ENCODE results near the gene RGS17.

The RGS17 gene

GRCh38 chr6:153059757-153060156 lies 71.3 kb downstream of the RGS17 start:
- Histone ChIP-seq H3K36me3 (no peaks in the 10 kb centered on the region), H3K4me3 (ENCODE audit: low read depth, low read length) (no peak overlapping the region), H3K27ac (no peak overlapping the region), H3K9me3 (ENCODE audit: severe bottlenecking) (peaks cover 6% of the 10 kb centered on the region), H3K27me3 (ENCODE audit: insufficient read depth, low read depth, severe bottlenecking) (no peaks in the 10 kb centered on the region)
- TF ChIP-seq CTCF (IDR thresholded peaks at IDR 0.05; ENCODE audit: low read depth, low read length): no peak
- DNase-seq: no peak

- Histone ChIP-seq H3K27ac (no peak overlapping the region), H3K36me3 (no peaks in the 10 kb centered on the region), H3K27me3 (ENCODE audit: insufficient read depth, low read depth, severe bottlenecking) (no peaks in the 10 kb centered on the region), H3K4me3 (ENCODE audit: low read depth, low read length) (no peak overlapping the region), H3K9me3 (ENCODE audit: severe bottlenecking) (peaks cover 6% of the 10 kb centered on the region)
- no peak for TF ChIP-seq CTCF (IDR thresholded peaks at IDR 0.05; ENCODE audit: low read depth, low read length)
- DNase-seq: no peak
Observed at GRCh38 chr6:153059311-153059710, 71.8 kb downstream of the RGS17 start.

DNA sequence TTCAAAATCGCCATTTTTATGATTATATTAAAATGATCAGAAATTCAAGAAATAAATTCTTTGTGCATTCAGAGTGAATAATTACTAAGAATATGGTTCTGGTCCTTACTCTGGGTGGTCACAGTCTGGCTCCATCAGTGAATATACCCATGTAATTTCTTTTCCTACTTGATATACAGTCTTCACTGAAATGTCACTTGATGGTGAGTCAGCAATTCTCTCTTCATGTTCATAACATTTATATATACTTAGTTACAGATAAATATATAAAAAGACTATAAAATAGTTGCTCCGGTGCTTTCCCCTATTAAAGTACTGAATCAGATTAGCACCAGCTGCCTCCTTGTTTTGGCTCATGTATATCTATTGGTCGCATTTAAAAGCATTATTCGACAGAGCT lies 72.2 kb downstream of the RGS17 start:
- DNase-seq: no peak
- peaks cover 6% of the 10 kb centered on the region for H3K9me3 ChIP-seq (ENCODE audit: severe bottlenecking)
- H3K4me3 ChIP-seq (ENCODE audit: low read depth, low read length): no peak overlapping the region
- no peaks in the 10 kb centered on the region for H3K36me3 ChIP-seq
- no peaks in the 10 kb centered on the region for H3K27me3 ChIP-seq (ENCODE audit: insufficient read depth, low read depth, severe bottlenecking)
- TF ChIP-seq CTCF (IDR thresholded peaks at IDR 0.05; ENCODE audit: low read depth, low read length): no peak
- no peak overlapping the region for H3K27ac ChIP-seq

GRCh38 chr6:153058291-153058690 lies 72.8 kb downstream of the RGS17 start:
- H3K27ac ChIP-seq: no peak overlapping the region
- H3K36me3 ChIP-seq: no peaks in the 10 kb centered on the region
- DNase-seq: no peak
- H3K27me3 ChIP-seq (ENCODE audit: insufficient read depth, low read depth, severe bottlenecking): no peaks in the 10 kb centered on the region
- peaks cover 3% of the 10 kb centered on the region for H3K9me3 ChIP-seq (ENCODE audit: severe bottlenecking)
- H3K4me3 ChIP-seq (ENCODE audit: low read depth, low read length): no peak overlapping the region
- TF ChIP-seq CTCF (IDR thresholded peaks at IDR 0.05; ENCODE audit: low read depth, low read length): no peak

- H3K4me3 ChIP-seq (ENCODE audit: low read depth, low read length): no peak overlapping the region
- no peak for TF ChIP-seq CTCF (IDR thresholded peaks at IDR 0.05; ENCODE audit: low read depth, low read length)
- DNase-seq: no peak
- no peak overlapping the region for H3K27ac ChIP-seq
- H3K27me3 ChIP-seq (ENCODE audit: insufficient read depth, low read depth, severe bottlenecking): no peaks in the 10 kb centered on the region
- no peaks in the 10 kb centered on the region for H3K36me3 ChIP-seq
- no peaks in the 10 kb centered on the region for H3K9me3 ChIP-seq (ENCODE audit: severe bottlenecking)
Observed at GRCh38 chr6:153056308-153056707, 74.8 kb downstream of the RGS17 start.

GRCh38 chr6:153051801-153052200 lies 79.3 kb downstream of the RGS17 start:
- Histone ChIP-seq H3K36me3 (no peaks in the 10 kb centered on the region), H3K9me3 (ENCODE audit: severe bottlenecking) (no peaks in the 10 kb centered on the region), H3K27me3 (ENCODE audit: insufficient read depth, low read depth, severe bottlenecking) (no peaks in the 10 kb centered on the region), H3K27ac (no peak overlapping the region), H3K4me3 (ENCODE audit: low read depth, low read length) (no peak overlapping the region)
- DNase-seq: no peak
- TF ChIP-seq CTCF (IDR thresholded peaks at IDR 0.05; ENCODE audit: low read depth, low read length): no peak

All from WERI-Rb-1 (cell line).